Measurements from ENCODE around the gene ANLN.

Gene ANLN

GRCh38 chr7:36438211-36438610 is 48.5 kb downstream of the ANLN start:
- POLR2A ChIA-PET = no interaction called here
- DNase-seq (ENCODE audit: extremely low spot score) = no peak
- CTCF ChIA-PET = no interaction called here
- no peak for TF ChIP-seq ELF4 (IDR thresholded peaks at IDR 0.05)
- TF ChIP-seq SUZ12 (IDR thresholded peaks at IDR 0.05) = no peak
- no peak for TF ChIP-seq FOXA1 (IDR thresholded peaks at IDR 0.05)
- TF ChIP-seq L3MBTL2 (conservative IDR thresholded peaks at IDR 0.05) = no peak
- no peak for TF ChIP-seq HDGF (IDR thresholded peaks at IDR 0.05; ENCODE audit: borderline replicate concordance)
- no peak for TF ChIP-seq ZNF384 (IDR thresholded peaks at IDR 0.05)
- TF ChIP-seq NFRKB (IDR thresholded peaks at IDR 0.05) = no peak
- no peak for TF ChIP-seq CTBP1 (IDR thresholded peaks at IDR 0.05; ENCODE audit: borderline replicate concordance)
- no peak for TF ChIP-seq TARDBP (IDR thresholded peaks at IDR 0.05)
- no peak for TF ChIP-seq LEF1 (IDR thresholded peaks at IDR 0.05; ENCODE audit: borderline replicate concordance)
- TF ChIP-seq PKNOX1 (IDR thresholded peaks at IDR 0.05) = no peak

- DNase-seq (ENCODE audit: extremely low spot score) = no peak
- TF ChIP-seq FOXM1 (IDR thresholded peaks at IDR 0.05; ENCODE audit: borderline replicate concordance) (no peak), L3MBTL2 (conservative IDR thresholded peaks at IDR 0.05) (no peak), ARNT (IDR thresholded peaks at IDR 0.05) (no peak), CTBP1 (IDR thresholded peaks at IDR 0.05; ENCODE audit: borderline replicate concordance) (no peak), TARDBP (IDR thresholded peaks at IDR 0.05) (no peak), BHLHE40 (IDR thresholded peaks at IDR 0.05; ENCODE audit: borderline replicate concordance) (no peak), PKNOX1 (IDR thresholded peaks at IDR 0.05) (no peak), NFRKB (IDR thresholded peaks at IDR 0.05) (no peak), ELF4 (IDR thresholded peaks at IDR 0.05) (no peak), HDGF (IDR thresholded peaks at IDR 0.05; ENCODE audit: borderline replicate concordance) (no peak), FOXK2 (IDR thresholded peaks at IDR 0.05) (no peak), FOXA1 (IDR thresholded peaks at IDR 0.05) (no peak), LEF1 (IDR thresholded peaks at IDR 0.05; ENCODE audit: borderline replicate concordance) (no peak), SUZ12 (IDR thresholded peaks at IDR 0.05) (no peak), ZNF384 (IDR thresholded peaks at IDR 0.05) (no peak), SP1 (IDR thresholded peaks at IDR 0.05) (no peak)
- ChIA-PET POLR2A (no interaction called here), CTCF (no interaction called here)
Measured at GRCh38 chr7:36439624-36440023, 50.0 kb downstream of the ANLN start.

- POLR2A ChIA-PET = interaction anchor here (1.4 kb wide), 1 partner anchor 51 kb away, joined by 3 read pairs; the partner anchor contains the start of gene ANLN
- DNase-seq (ENCODE audit: extremely low spot score) = peak; percentile 15
- CTCF ChIA-PET = interaction anchor here (0.7 to 1.2 kb wide), 5 partner anchors 18 to 741 kb away, joined by 3 to 4 read pairs (median 3); no protein-coding TSS in a partner anchor
Measured at GRCh38 chr7:36440880-36441279, 51.2 kb downstream of the ANLN start.

GRCh38 chr7:36441344-36442022 is 51.8 kb downstream of the ANLN start:
- no peak for DNase-seq (ENCODE audit: extremely low spot score)
- ChIA-PET CTCF (interaction anchor here (0.7 to 1.2 kb wide), 6 partner anchors 17 to 740 kb away, joined by 3 to 4 read pairs (median 3); no protein-coding TSS in a partner anchor), POLR2A (interaction anchor here (1.4 kb wide), 1 partner anchor 52 kb away, joined by 3 read pairs; the partner anchor contains the start of gene ANLN)
- TF ChIP-seq ELF4 (IDR thresholded peaks at IDR 0.05) (no peak), L3MBTL2 (conservative IDR thresholded peaks at IDR 0.05) (no peak), BHLHE40 (IDR thresholded peaks at IDR 0.05; ENCODE audit: borderline replicate concordance) (no peak), FOXA1 (IDR thresholded peaks at IDR 0.05) (no peak)

More at GRCh38 chr7:36440880-36441279, 51.2 kb downstream of the ANLN start:
- no peak for TF ChIP-seq NFRKB (IDR thresholded peaks at IDR 0.05)
- no peak for TF ChIP-seq CTBP1 (IDR thresholded peaks at IDR 0.05; ENCODE audit: borderline replicate concordance)
- no peak for TF ChIP-seq ARNT (IDR thresholded peaks at IDR 0.05)
- TF ChIP-seq FOXM1 (IDR thresholded peaks at IDR 0.05; ENCODE audit: borderline replicate concordance) = no peak
- TF ChIP-seq SUZ12 (IDR thresholded peaks at IDR 0.05) = no peak
- TF ChIP-seq LEF1 (IDR thresholded peaks at IDR 0.05; ENCODE audit: borderline replicate concordance) = no peak
- no peak for TF ChIP-seq ZNF384 (IDR thresholded peaks at IDR 0.05)
- TF ChIP-seq ELF4 (IDR thresholded peaks at IDR 0.05) = no peak
- no peak for TF ChIP-seq SP1 (IDR thresholded peaks at IDR 0.05)
- TF ChIP-seq TARDBP (IDR thresholded peaks at IDR 0.05) = no peak
- TF ChIP-seq PKNOX1 (IDR thresholded peaks at IDR 0.05) = no peak
- no peak for TF ChIP-seq FOXA1 (IDR thresholded peaks at IDR 0.05)
- no peak for TF ChIP-seq L3MBTL2 (conservative IDR thresholded peaks at IDR 0.05)
- no peak for TF ChIP-seq HDGF (IDR thresholded peaks at IDR 0.05; ENCODE audit: borderline replicate concordance)
- TF ChIP-seq BHLHE40 (IDR thresholded peaks at IDR 0.05; ENCODE audit: borderline replicate concordance) = no peak
- no peak for TF ChIP-seq FOXK2 (IDR thresholded peaks at IDR 0.05)

GRCh38 chr7:36448781-36449379 is 59.2 kb downstream of the ANLN start:
- ChIA-PET POLR2A (no interaction called here), CTCF (no interaction called here)
- no peak for DNase-seq (ENCODE audit: extremely low spot score)
- TF ChIP-seq ELF4 (IDR thresholded peaks at IDR 0.05) (no peak), ZNF384 (IDR thresholded peaks at IDR 0.05) (no peak), TARDBP (IDR thresholded peaks at IDR 0.05) (no peak), PKNOX1 (IDR thresholded peaks at IDR 0.05) (no peak), NFRKB (IDR thresholded peaks at IDR 0.05) (no peak), CTBP1 (IDR thresholded peaks at IDR 0.05; ENCODE audit: borderline replicate concordance) (no peak), BHLHE40 (IDR thresholded peaks at IDR 0.05; ENCODE audit: borderline replicate concordance) (no peak), FOXK2 (IDR thresholded peaks at IDR 0.05) (no peak), FOXA1 (IDR thresholded peaks at IDR 0.05) (no peak), SUZ12 (IDR thresholded peaks at IDR 0.05) (no peak)

Measured in HEK293T (cell line).